GM12892 (cell line): ENCODE measurements around the gene CBX3.

Experiments
- POLR2A ChIP-seq: IDR thresholded peaks from 2 replicates; pipeline ENCODE4 v1.6.1; 2011; ENCODE audit warnings: low read depth, low read length, control low read depth
- TAF1 ChIP-seq: IDR thresholded peaks from 2 replicates; pipeline ENCODE4 v1.6.1; 2011; ENCODE audit warnings: low read depth, mild to moderate bottlenecking, control low read depth, low read length, borderline replicate concordance

- TF ChIP-seq TAF1 (no peak), POLR2A (no peak)
Observed at GRCh38 chr7:26198781-26199169, 2.8 kb upstream of the CBX3 start.
